GM19193 (cell line): Measurements from ENCODE around the gene ABCA7.
A peak's percentile ranks its signal among the peaks of the same experiment; 100 is the strongest.

Experiments
- POLR2A ChIP-seq: IDR thresholded peaks from 4 replicates; pipeline ENCODE4 v1.6.1; 2011; ENCODE audit not compliant: insufficient read depth, insufficient read length; ENCODE audit errors: extremely low read depth

The ABCA7 gene

DNA sequence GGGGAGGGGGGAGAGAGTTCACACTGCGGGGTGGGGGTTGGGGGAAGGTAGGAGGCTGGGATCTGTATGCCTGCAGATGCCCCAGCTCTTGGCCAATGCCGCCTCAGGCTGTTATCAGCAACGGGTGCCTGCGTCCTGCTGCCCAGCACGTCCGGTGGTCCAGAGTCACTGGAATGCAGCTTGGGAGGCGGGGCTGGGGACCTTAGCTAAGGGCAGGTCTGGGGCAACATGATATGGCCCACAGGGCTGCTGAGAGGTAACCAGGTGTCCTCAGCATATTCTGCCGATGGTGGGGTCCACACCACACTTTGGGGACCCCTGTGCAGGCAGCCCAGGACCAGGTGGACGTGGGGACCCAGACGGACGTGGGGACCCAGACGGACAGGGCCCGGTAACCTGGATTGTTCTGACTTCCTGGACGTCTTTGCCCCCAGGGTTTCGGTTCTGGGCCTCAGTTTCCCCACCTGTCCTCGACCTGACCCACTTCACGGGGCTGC is 26.4 kb downstream of the ABCA7 start:
- no peak for TF ChIP-seq POLR2A

- peak; percentile 31 for TF ChIP-seq POLR2A
These were observed 26.9 kb downstream of the ABCA7 start, which contains the start of gene ARHGAP45 for GRCh38 chr19:1066748-1067340. TSS of gene ARHGAP45 (plus strand) at chr19:1067167. CDS start at chr19:1067406, 239 bp downstream.

DNA sequence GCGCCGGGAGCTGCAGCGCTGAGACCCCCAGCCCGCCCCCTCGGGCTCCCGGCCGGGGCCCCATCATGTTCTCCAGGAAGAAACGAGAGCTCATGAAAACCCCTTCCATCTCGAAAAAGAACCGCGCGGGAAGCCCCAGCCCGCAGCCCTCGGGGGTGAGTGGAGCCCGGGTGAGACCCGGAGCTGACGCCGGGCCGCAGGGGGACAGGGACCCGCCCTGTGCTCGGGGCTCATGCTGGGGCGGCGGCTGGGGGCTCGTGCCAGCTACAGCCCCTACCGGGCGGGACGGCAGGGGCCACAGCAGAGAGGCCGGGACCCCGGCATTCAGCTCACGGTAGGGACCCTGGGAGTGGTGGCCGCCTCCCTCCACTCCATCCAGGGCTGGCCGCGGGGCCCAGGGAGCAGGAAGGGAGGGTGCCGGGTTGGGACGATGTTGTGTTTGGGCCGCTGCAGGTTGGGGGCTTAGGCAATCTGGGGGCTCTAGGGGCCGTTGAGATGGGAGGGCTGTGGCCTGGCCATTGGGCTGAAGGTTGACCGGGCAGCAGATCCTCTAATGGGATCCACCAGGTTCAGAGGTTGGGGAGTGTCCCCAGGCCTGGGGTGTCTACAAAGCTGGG is 27.5 kb downstream of the ABCA7 start:
- TF ChIP-seq POLR2A, result peak; percentile 4

DNA sequence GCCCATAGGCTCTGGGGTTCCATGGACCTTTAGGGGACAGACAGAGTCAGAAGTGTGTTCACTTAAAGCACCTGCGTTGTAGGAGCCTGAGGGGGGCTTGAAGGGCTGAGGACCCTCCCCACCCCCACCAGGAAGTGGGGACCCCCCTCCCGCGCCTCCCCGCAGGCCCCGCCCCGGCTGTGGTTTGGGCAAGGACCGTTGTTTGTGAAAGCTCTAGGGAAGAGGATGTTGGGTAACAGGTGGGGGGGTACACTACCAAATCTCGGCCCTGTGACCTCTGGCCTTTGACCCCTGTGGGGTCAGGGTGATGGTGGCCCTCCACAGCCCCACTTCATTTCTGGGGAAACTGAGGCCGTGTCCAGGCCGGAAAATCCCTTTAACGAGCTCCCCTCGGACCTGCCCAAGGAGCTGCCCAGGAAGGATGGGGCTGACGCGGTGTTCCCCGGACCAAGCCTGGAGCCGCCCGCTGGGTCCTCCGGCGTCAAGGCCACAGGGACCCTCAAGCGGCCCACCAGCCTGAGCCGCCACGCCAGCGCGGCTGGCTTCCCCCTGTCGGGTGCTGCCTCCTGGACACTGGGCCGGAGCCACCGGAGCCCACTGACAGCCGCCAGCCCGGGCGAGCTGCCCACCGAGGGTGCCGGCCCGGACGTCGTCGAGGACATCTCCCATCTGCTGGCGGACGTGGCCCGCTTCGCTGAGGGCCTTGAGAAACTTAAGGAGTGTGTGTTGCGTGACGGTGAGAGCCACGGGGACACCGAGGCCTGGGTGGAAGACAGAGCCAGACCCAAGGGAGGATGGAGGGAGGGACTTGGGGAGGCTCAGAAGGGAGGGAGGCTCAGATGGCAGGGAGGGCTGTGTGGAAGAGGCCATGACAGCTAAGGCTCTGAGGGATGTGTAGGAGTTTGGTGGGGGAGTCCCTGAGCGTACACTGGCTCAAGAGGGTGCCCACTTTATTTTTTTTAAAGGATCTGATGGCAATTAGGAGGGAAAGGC is 28.4 kb downstream of the ABCA7 start:
- TF ChIP-seq POLR2A, result no peak

- no peak for TF ChIP-seq POLR2A
These were observed 29.3 kb downstream of the ABCA7 start for GRCh38 chr19:1069009-1069779.

GRCh38 chr19:1070576-1070930 is 30.6 kb downstream of the ABCA7 start:
- TF ChIP-seq POLR2A, result no peak

DNA sequence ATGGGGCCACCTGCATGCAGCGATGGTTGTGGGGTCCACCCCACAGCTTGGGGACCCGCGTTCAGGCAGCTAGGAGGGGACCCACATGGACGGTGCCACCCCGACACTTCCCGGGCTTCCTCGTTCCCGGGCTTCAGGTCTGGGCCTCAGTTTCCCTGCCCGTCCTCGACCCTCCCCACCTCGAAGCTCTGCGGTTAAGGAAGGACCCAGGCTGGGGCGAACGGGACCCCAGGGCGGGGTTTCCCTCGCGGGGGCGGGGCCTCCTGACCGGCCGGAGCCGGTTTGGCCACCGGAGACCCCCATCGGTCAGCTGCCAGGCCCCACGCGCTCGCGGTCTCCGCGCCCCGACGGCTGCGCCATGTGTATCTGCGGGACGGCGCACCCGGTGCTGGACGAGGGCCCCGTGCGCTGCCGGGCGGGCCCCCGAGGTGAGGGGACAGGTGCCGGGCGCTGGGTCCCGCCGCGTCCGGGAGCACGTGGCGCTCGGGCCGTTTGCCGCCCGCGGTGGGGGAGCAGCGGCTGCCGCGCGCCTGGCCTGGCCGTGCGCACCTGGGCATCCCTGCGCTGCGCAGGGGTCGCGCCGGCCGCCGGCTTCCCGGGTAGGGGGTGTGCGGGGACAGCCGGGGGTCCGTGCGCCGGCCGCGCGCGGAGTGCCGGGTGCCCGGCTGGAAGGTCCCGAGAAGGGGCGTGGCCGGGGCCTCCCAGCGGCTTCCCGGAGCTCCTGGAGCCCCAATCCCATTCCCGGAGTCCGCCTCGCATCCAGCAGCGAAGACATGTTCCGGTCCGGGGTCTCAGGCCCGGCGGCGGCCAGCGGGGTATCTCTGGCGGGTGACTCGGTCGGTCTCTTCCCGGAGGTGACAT is 31.3 kb downstream of the ABCA7 start:
- no peak for TF ChIP-seq POLR2A

GRCh38 chr19:1072371-1073015 is 32.6 kb downstream of the ABCA7 start:
- TF ChIP-seq POLR2A, result no peak

DNA sequence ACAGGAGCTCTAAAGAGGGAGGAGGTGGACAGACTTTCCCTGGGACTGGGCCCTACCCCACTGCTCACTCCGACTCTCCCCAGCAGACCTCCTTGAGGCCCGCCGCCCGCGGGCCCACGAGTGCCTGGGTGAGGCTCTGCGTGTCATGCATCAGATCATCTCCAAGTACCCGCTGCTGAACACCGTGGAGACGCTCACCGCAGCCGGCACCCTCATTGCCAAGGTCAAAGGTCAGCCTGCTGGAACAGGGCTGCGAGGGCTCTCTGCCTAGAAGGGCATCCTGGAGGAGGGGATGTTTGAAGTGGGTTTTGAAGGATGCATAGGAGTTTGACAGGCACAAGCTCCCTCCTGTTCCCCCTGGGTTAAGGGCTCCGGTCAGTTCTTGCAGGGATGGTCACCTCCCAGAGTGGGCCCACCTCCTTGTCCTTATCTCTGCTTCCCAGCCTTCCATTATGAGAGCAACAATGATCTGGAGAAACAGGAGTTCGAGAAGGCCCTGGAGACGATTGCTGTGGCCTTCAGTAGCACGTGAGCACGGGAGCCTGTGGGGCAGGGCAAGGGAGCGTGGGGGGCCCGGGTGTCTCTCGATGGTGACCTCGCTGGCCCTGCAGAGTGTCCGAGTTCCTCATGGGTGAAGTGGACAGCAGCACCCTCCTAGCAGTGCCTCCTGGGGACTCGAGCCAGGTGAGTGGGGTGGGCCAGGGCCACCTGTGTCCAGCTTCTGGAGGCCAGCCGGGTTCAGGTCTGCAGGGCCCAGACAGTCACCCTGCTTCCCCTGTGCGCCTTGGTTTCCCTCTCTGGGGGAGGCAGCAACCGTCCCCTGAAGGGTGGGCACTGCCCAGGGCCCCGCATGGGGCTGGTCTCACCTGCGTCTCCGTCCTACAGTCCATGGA is 33.4 kb downstream of the ABCA7 start:
- no peak for TF ChIP-seq POLR2A

- TF ChIP-seq POLR2A, result no peak
These were observed 34.1 kb downstream of the ABCA7 start for GRCh38 chr19:1073956-1074517.

DNA sequence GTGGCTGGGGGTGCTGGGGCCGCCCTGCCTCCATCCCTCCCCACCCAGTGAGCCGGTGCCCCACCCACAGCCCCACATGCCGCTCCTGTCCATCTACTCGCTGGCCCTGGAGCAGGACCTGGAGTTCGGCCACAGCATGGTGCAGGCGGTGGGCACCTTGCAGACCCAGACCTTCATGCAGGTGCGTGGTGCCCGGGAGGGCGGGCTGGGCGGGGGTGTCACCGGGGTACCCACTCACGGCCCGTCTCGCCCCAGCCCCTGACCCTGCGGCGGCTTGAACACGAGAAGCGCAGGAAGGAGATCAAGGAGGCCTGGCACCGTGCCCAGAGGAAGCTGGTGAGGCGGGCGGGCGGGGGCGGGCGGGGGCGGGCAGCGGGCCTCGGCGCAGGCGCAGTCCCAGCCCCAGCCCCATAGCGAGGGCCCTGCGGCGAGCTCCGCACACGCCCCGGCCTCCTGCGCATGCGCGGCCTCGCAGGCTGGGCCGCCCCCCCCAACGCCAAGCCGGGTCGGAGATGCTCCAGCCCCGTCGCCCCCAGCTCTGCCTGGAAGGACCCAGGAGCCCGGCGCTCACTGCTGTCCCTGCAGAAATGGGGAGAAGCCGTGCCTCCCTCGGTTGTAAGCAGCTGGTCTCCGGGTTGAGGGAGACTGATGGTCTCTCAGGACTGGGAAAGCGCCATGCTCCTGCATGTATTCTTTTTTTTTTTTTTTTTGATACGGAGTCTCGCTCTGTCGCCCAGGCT is 34.8 kb downstream of the ABCA7 start:
- no peak for TF ChIP-seq POLR2A
